GM12878 (cell line): Measurements from ENCODE around the gene MYLK4. TPM values are rescaled to one million over a fixed set of nuclear protein-coding genes. Genes with fewer than 3 reads are reported as not detected.

Experiments used
- ATAC-seq: fragments of 200-7000 bp; cut with Tn5 transposase; 3 replicates; pipeline ENCODE4 v1.9.1; 2020; ENCODE audit warnings: mild to moderate bottlenecking, moderate library complexity
- BruUV-seq: library from RNA; stranded (reverse); fragments of 400-500 nt; replicated peaks from 2 replicates; lab custom pipeline; 2021; lab: Mats Ljungman, UMichigan
- CTCF ChIA-PET: fragments of 300-600 bp; sonication (Branson Sonifier 250); formaldehyde crosslinking; extraction: SDS; loops from one replicate; lab custom pipeline; 2021; ENCODE audit warnings: inconsistent platforms; lab: Yijun Ruan, JAX
- POLR2A ChIA-PET: fragments of 350-600 bp; formaldehyde crosslinking; extraction: SDS; loops from one replicate; lab custom pipeline; 2021; ENCODE audit warnings: inconsistent platforms; lab: Charles Lee
- RAD21 ChIA-PET: fragments of 300-600 bp; sonication (Branson Sonifier 250); formaldehyde crosslinking; loops from one replicate; lab custom pipeline; 2023; ENCODE audit warnings: antibody characterized with exemption; ENCODE audit not compliant: unreplicated experiment; lab: Charles Lee
- SMC1A ChIA-PET: fragments of 300-600 bp; sonication (Branson Sonifier 250); formaldehyde crosslinking; loops from one replicate; lab custom pipeline; 2023; ENCODE audit not compliant: unreplicated experiment, uncharacterized antibody; lab: Charles Lee
- DNase-seq: peaks from one replicate; pipeline ENCODE4 v3.0.0-alpha.2; 2011; ENCODE audit warnings: low read depth, low spot score
- FAIRE-seq: peaks from 3 replicates; lab custom pipeline; 2011; peaks lifted over from hg19 to GRCh38; lab: Jason Lieb, UNC
- H2AFZ ChIP-seq: 2 replicates; pipeline ENCODE4 v1.6.0; 2011; ENCODE audit warnings: low read depth, low read length, control low read depth; ENCODE audit not compliant: control insufficient read depth
- H3K27ac ChIP-seq: 2 replicates; pipeline ENCODE4 v1.5.1; 2011; ENCODE audit warnings: control low read depth; ENCODE audit not compliant: control insufficient read depth, insufficient read depth
- H3K27me3 ChIP-seq, 2 experiments: replicated peaks in 1 of 2; 2 replicates each; pipeline versions ENCODE4 v1.6.0 to v1.6.1; 2011; ENCODE audit warnings: low read length in 1 of 2; ENCODE audit not compliant: control insufficient read depth in 2 of 2, insufficient read depth in 2 of 2
- H3K36me3 ChIP-seq, 2 experiments: 2 replicates each; pipeline ENCODE4 v1.5.1; 2011; ENCODE audit warnings: low read length in 1 of 2; ENCODE audit not compliant: control insufficient read depth in 2 of 2, insufficient read depth in 2 of 2
- H3K4me1 ChIP-seq: 2 replicates; pipeline ENCODE4 v1.6.1; 2011; ENCODE audit warnings: mild to moderate bottlenecking, low read length, moderate library complexity, mixed read lengths; ENCODE audit not compliant: control insufficient read depth, insufficient read depth
- H3K4me2 ChIP-seq: 2 replicates; pipeline ENCODE4 v1.6.0; 2011; ENCODE audit warnings: control low read depth; ENCODE audit not compliant: control insufficient read depth, insufficient read depth
- H3K4me3 ChIP-seq: fragments of 200-600 bp; sonication (generic); 2 replicates; pipeline ENCODE4 v1.5.1; 2016
- H3K79me2 ChIP-seq: 2 replicates; pipeline ENCODE4 v1.6.0; 2011; ENCODE audit warnings: low read length; ENCODE audit not compliant: control insufficient read depth, insufficient read depth
- H3K9ac ChIP-seq: 2 replicates; pipeline ENCODE4 v1.8.0; 2011; ENCODE audit warnings: low read length, control low read depth, mixed read lengths; ENCODE audit not compliant: control insufficient read depth, insufficient read depth
- H3K9me3 ChIP-seq: replicated peaks from 3 replicates; pipeline ENCODE4 v1.5.1; 2011; ENCODE audit warnings: mild to moderate bottlenecking, low read length; ENCODE audit not compliant: control insufficient read depth, insufficient read depth
- H4K20me1 ChIP-seq: 2 replicates; pipeline ENCODE4 v1.6.0; 2011; ENCODE audit not compliant: control insufficient read depth, insufficient read depth
- E2F4 ChIP-seq: IDR thresholded peaks from 2 replicates; pipeline ENCODE4 v1.6.1; 2012; ENCODE audit warnings: low read depth, low read length, improper control_type of control experiment
- HDGF ChIP-seq: fragments of 450-650 bp; IDR thresholded peaks from 2 replicates; pipeline ENCODE4 v1.6.1; 2016; ENCODE audit warnings: antibody characterized with exemption
- JUNB ChIP-seq: IDR thresholded peaks from 2 replicates; pipeline ENCODE4 v1.6.1; 2016; ENCODE audit warnings: antibody characterized with exemption, mild to moderate bottlenecking
- MEF2A ChIP-seq: IDR thresholded peaks from 2 replicates; pipeline ENCODE4 v1.6.1; 2011; ENCODE audit warnings: low read depth, mild to moderate bottlenecking, low read length, moderate library complexity; ENCODE audit not compliant: insufficient read depth
- MYB ChIP-seq: fragments of 150-350 bp; IDR thresholded peaks from 2 replicates; pipeline ENCODE4 v1.6.1; 2014; ENCODE audit warnings: mild to moderate bottlenecking, low read depth, low read length, borderline replicate concordance
- MYC ChIP-seq: IDR thresholded peaks from 2 replicates; pipeline ENCODE4 v1.6.1; 2011; ENCODE audit warnings: mild to moderate bottlenecking, low read length, moderate library complexity, inconsistent platforms; ENCODE audit not compliant: insufficient read depth, insufficient replicate concordance, insufficient read length, severe bottlenecking
- NFXL1 ChIP-seq: fragments of 450-650 bp; IDR thresholded peaks from 2 replicates; pipeline ENCODE4 v1.6.1; 2017; ENCODE audit warnings: antibody characterized with exemption, mild to moderate bottlenecking, borderline replicate concordance
- NFYA ChIP-seq: IDR thresholded peaks from 2 replicates; pipeline ENCODE4 v1.6.1; 2011; ENCODE audit warnings: low read depth, mild to moderate bottlenecking, low read length, improper control_type of control experiment, borderline replicate concordance
- POLR2A ChIP-seq: IDR thresholded peaks from 2 replicates; pipeline ENCODE4 v1.6.1; 2011; ENCODE audit warnings: low read depth, mild to moderate bottlenecking, low read length
- POLR2AphosphoS5 ChIP-seq: IDR thresholded peaks from 2 replicates; pipeline ENCODE4 v1.6.1; 2011; ENCODE audit warnings: mild to moderate bottlenecking, low read length, inconsistent platforms
- POU2F2 ChIP-seq: IDR thresholded peaks from 3 replicates; pipeline ENCODE4 v1.6.1; 2011; ENCODE audit warnings: low read depth, mild to moderate bottlenecking, low read length, borderline replicate concordance
- RAD51 ChIP-seq: fragments of 450-650 bp; IDR thresholded peaks from 2 replicates; pipeline ENCODE4 v1.6.1; 2016; ENCODE audit warnings: moderate library complexity, mild to moderate bottlenecking, inconsistent platforms
- RCOR1 ChIP-seq: conservative IDR thresholded peaks from 2 replicates; pipeline ENCODE4 v1.6.1; 2012; ENCODE audit warnings: low read depth, low read length, improper control_type of control experiment
- SUPT20H ChIP-seq: IDR thresholded peaks from 2 replicates; pipeline ENCODE4 v1.6.1; 2011; ENCODE audit warnings: low read depth, mild to moderate bottlenecking, low read length, moderate library complexity, borderline replicate concordance; ENCODE audit not compliant: control insufficient read depth
- USF1 ChIP-seq: IDR thresholded peaks from 2 replicates; pipeline ENCODE4 v1.6.1; 2011; ENCODE audit warnings: borderline replicate concordance, low read depth, mild to moderate bottlenecking, moderate library complexity, mixed read lengths, low read length; ENCODE audit not compliant: insufficient read depth; ENCODE audit errors: extremely low read length
- WRNIP1 ChIP-seq: IDR thresholded peaks from 2 replicates; pipeline ENCODE4 v1.6.1; 2011; ENCODE audit warnings: low read depth, low read length, improper control_type of control experiment, borderline replicate concordance
- YY1 ChIP-seq: IDR thresholded peaks from 2 replicates; pipeline ENCODE4 v1.6.1; 2011; ENCODE audit warnings: low read depth, mild to moderate bottlenecking, low read length
- ZNF274 ChIP-seq: IDR thresholded peaks from one replicate; pipeline ENCODE4 v1.8.0; 2011; ENCODE audit not compliant: insufficient read length, insufficient read depth
- ZNF622 ChIP-seq: fragments of 450-650 bp; IDR thresholded peaks from 2 replicates; pipeline ENCODE4 v1.6.1; 2017; ENCODE audit warnings: mild to moderate bottlenecking, inconsistent platforms
- WGBS: methylation state at CpG from one replicate; pipeline ENCODE4 v1.1.6; 2016; ENCODE audit warnings: low lambda C conversion rate; ENCODE audit not compliant: insufficient replicate concordance, insufficient coverage; ENCODE audit errors: missing lambda C conversion rate; 5-methylcytosine and 5-hydroxymethylcytosine counted together
- in situ Hi-C: fragments of 300-500 bp; cut with MboI; formaldehyde crosslinking; loops from 9 replicates; pipeline ENCODE4 v1.14.3; 2018; ENCODE audit warnings: mixed read lengths
- intact Hi-C: fragments of 100-400 bp; cut with micrococcal nuclease; formaldehyde crosslinking; loops from one replicate; pipeline ENCODE4 v1.14.2; 2022; ENCODE audit not compliant: unreplicated experiment
- polyA plus RNA-seq, 11 experiments: library from polyadenylated mRNA; depleted of rRNA in 4 of 11; unstranded in 6 of 11; stranded (reverse) in 5 of 11; fragments of >200 nt; fragmentation: Nextera tagmentation in 4 of 11; fragmentation: Illumina TruSeq in 1 of 11; extraction: Ambion mirVana in 4 of 11; extraction: Trizol in 1 of 11; gene quantifications; 1 replicate in 1 of 11; 2 replicates in 10 of 11; pipeline versions ENCODE4 v1.2.1 to v1.2.3, GENCODE V29; 2011 to 2016; ENCODE audit warnings: inconsistent platforms in 2 of 11, missing spikeins in 2 of 11, low read depth in 1 of 11
- total RNA-seq, 4 experiments: library from RNA; depleted of rRNA in 3 of 4; stranded (reverse); fragments of >200 nt in 3 of 4; fragmentation: Illumina TruSeq in 1 of 4; extraction: Trizol in 1 of 4; gene quantifications; 2 replicates each; pipeline versions ENCODE4 v1.2.1 to v1.2.3, GENCODE V29; 2013 to 2021

MYLK4 gene
- total and polyA plus RNA-seq, 10 of the 15 experiments (the other 5 are each of a cell fraction or from before 2014, with no cell fraction given) = under 0.01 to 0.09 (median 0.05) TPM; not detected in 1

GRCh38 chr6:2799936-2800527, 49.3 kb upstream of the MYLK4 start:
- H4K20me1 ChIP-seq = no peaks in the 10 kb centered on the region
- H2AFZ ChIP-seq = no peak overlapping the region
- no peak overlapping the region for H3K27ac ChIP-seq
- intact Hi-C loops = no loop called here
- no peak overlapping the region for H3K9ac ChIP-seq
- CTCF ChIA-PET = interaction anchor here (1.0 to 1.7 kb wide), 2 partner anchors 9 to 46 kb away, joined by 3 to 7 read pairs; no protein-coding TSS in a partner anchor
- H3K36me3 ChIP-seq = no peaks in the 10 kb centered on the region
- RAD21 ChIA-PET = interaction anchor here (1.1 kb wide), 1 partner anchor 9 kb away, joined by 4 read pairs; no protein-coding TSS in a partner anchor
- H3K27me3 ChIP-seq = no peaks in the 10 kb centered on the region
- in situ Hi-C loops = no loop called here
- no peak for ATAC-seq
- H3K79me2 ChIP-seq = no peaks in the 10 kb centered on the region
- H3K4me3 ChIP-seq = no peak overlapping the region
- BruUV-seq = no TSS peak
- no peak for FAIRE-seq
- WGBS = 60% methylated on average over 11 of the region's 11 CpGs
- SMC1A ChIA-PET = interaction anchor here (1.2 kb wide), 1 partner anchor 9 kb away, joined by 3 read pairs; no protein-coding TSS in a partner anchor
- H3K4me2 ChIP-seq = no peak overlapping the region
- no peak for DNase-seq
- TF ChIP-seq USF1 = no peak
- no peak for TF ChIP-seq SUPT20H
- no peak for TF ChIP-seq NFXL1
- TF ChIP-seq MYB = no peak
- TF ChIP-seq POLR2AphosphoS5 = no peak
- no peak for TF ChIP-seq ZNF274
- TF ChIP-seq WRNIP1 = no peak
- no peak for TF ChIP-seq RCOR1
- no peak for TF ChIP-seq ZNF622
- TF ChIP-seq HDGF = no peak
- TF ChIP-seq MYC = no peak
- no peak for TF ChIP-seq MEF2A
- no peak for TF ChIP-seq NFYA
- no peak for TF ChIP-seq JUNB
- TF ChIP-seq E2F4 = no peak
- TF ChIP-seq RAD51 = no peak
- no peak for TF ChIP-seq POU2F2
- TF ChIP-seq YY1 = no peak
- no peak for TF ChIP-seq POLR2A
- no peaks in the 10 kb centered on the region; the same call in 2 of the 3 replicates for H3K9me3 ChIP-seq
- no peaks in the 10 kb centered on the region for H3K4me1 ChIP-seq
- POLR2A ChIA-PET = no interaction called here
